ENCODE data around the gene LINGO3.

LINGO3 gene

DNA sequence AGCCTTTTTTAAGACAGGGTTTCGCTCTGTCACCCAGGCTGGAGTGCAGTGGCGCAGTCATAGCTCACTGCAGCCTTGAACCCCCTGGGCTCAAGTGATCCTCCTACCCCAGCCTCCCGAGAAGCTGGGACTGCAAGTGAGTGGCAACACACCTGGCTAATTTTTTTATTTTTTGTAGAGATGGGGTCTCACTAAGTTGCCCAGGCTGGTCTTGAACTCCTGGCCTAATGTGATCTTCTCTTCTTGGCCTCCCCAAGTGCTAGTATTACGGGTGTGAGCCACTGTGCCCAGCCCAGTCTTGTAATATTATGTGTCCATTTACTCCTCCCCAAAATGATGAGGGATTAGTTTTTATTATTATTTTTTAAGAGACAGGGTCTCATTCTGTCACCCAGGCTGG, 3.1 kb upstream of the LINGO3 start:
- Mint-ChIP-seq H3K4me1 (ENCODE audit: low read depth) (peaks cover 2% of the 10 kb centered on the region), H3K4me3 (no peak overlapping the region), H3K9me3 (peaks cover 13% of the 10 kb centered on the region), H3K36me3 (ENCODE audit: low read depth) (peaks cover 3% of the 10 kb centered on the region), H3K27me3 (ENCODE audit: low read depth) (peaks cover 70% of the 10 kb centered on the region), H3K27ac (no peak overlapping the region)

DNA sequence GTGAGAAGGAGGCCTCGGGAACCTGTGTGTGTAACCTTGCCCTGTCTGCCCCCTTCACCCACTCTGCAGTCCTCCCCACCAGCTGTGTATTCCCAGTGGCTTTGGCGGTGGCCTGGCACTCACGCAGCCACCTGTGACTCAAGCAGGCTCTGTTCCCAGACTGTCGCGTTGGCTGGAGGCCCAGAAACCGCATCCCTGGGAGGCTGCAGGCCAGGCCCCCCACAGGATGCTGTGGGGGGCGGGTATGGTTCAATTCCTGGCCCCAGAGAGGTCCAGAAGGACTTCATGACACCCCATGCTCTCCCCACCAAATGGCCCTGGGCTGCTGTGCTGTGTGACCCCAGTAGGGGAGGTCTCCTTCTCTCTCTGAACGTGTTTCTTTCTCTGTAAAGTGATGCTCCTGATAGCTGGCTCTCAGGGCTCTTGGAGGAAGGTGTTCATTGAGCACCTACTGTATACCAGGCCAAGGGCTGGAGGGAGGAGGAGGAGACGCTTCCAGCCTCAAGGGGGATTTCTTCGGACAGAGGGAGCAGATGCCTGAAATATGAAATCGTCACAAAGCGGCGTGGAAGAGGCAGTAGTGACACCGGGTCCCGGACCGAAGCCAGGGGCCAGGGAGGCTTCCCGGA, 1.9 kb upstream of the LINGO3 start:
- Mint-ChIP-seq H3K27ac (no peak overlapping the region), H3K4me1 (ENCODE audit: low read depth) (peaks cover 2% of the 10 kb centered on the region), H3K9me3 (peaks cover 4% of the 10 kb centered on the region), H3K36me3 (ENCODE audit: low read depth) (peaks cover 3% of the 10 kb centered on the region), H3K27me3 (ENCODE audit: low read depth) (peaks cover 74% of the 10 kb centered on the region), H3K4me3 (no peak overlapping the region)

DNA sequence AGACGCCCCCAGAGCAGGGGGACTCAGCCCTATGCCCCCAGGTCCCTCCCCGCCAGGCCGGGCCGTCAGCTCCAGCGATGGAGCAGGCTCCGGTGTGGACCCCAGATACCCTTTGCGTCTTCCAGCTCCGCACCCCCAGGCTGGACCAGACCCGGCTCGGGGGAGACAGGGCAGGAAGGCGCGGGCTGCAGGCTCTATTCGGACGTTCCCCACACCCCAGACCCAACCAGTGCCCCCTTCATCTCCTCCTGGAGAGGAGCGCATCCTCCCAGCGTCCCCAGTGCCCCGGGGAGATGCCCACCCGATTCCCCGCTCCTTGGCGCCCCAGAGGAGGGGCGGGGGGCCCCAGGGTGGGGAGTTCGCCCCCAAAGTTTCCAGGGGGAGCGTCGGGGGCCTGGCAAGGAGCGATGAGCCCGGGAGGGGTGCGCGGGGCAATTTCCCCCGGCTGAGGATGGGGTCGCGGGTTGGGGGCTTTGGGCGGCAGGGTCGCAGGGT, 389 bp downstream of the LINGO3 start:
- Mint-ChIP-seq H3K9me3 (no peaks in the 10 kb centered on the region), H3K27me3 (ENCODE audit: low read depth) (peaks cover 77% of the 10 kb centered on the region), H3K27ac (no peak overlapping the region), H3K36me3 (ENCODE audit: low read depth) (peaks cover 10% of the 10 kb centered on the region), H3K4me1 (ENCODE audit: low read depth) (peaks cover 6% of the 10 kb centered on the region), H3K4me3 (no peak overlapping the region)

- H3K4me3 Mint-ChIP-seq = no peak overlapping the region
- H3K36me3 Mint-ChIP-seq (ENCODE audit: low read depth) = peaks cover 10% of the 10 kb centered on the region
- no peaks in the 10 kb centered on the region for H3K9me3 Mint-ChIP-seq
- peaks cover 74% of the 10 kb centered on the region for H3K27me3 Mint-ChIP-seq (ENCODE audit: low read depth)
- H3K27ac Mint-ChIP-seq = no peak overlapping the region
- H3K4me1 Mint-ChIP-seq (ENCODE audit: low read depth) = peaks cover 6% of the 10 kb centered on the region
Observed at GRCh38 chr19:2306971-2307370, 983 bp downstream of the LINGO3 start.

DNA sequence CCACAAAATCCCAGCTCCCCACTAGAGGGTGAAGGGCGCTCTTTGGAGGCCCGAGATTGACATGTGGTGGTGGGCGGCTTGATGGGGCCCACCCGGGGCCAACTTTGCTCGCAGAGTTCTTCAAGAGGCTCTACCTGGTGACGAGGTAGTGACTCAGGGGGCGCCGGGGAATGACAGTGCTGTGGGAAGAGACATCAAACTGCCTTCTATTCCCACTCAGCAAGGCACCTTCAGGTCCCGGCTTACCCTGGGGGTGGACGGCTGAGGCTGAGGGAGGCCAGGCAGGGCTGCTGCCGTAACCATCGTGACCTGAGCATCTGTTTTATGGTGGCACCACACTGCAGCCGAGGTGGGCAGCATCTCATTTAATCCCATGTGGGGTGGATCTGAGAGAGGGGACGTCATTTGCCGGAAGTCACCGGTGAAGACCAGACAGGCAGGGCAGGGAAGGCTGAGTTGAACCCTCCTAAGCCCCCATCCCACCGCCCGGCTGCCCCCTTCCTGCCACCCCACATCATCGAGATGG, 1.6 kb downstream of the LINGO3 start:
- Mint-ChIP-seq H3K9me3 (no peaks in the 10 kb centered on the region), H3K36me3 (ENCODE audit: low read depth) (peaks cover 10% of the 10 kb centered on the region), H3K4me1 (ENCODE audit: low read depth) (peaks cover 6% of the 10 kb centered on the region), H3K27me3 (ENCODE audit: low read depth) (peaks cover 76% of the 10 kb centered on the region), H3K4me3 (no peak overlapping the region), H3K27ac (no peak overlapping the region)

- peaks cover 6% of the 10 kb centered on the region for H3K4me1 Mint-ChIP-seq (ENCODE audit: low read depth)
- peaks cover 10% of the 10 kb centered on the region for H3K36me3 Mint-ChIP-seq (ENCODE audit: low read depth)
- H3K27ac Mint-ChIP-seq = no peak overlapping the region
- no peaks in the 10 kb centered on the region for H3K9me3 Mint-ChIP-seq
- no peak overlapping the region for H3K4me3 Mint-ChIP-seq
- peaks cover 75% of the 10 kb centered on the region for H3K27me3 Mint-ChIP-seq (ENCODE audit: low read depth)
Observed at GRCh38 chr19:2305452-2306280, 2.3 kb downstream of the LINGO3 start.

DNA sequence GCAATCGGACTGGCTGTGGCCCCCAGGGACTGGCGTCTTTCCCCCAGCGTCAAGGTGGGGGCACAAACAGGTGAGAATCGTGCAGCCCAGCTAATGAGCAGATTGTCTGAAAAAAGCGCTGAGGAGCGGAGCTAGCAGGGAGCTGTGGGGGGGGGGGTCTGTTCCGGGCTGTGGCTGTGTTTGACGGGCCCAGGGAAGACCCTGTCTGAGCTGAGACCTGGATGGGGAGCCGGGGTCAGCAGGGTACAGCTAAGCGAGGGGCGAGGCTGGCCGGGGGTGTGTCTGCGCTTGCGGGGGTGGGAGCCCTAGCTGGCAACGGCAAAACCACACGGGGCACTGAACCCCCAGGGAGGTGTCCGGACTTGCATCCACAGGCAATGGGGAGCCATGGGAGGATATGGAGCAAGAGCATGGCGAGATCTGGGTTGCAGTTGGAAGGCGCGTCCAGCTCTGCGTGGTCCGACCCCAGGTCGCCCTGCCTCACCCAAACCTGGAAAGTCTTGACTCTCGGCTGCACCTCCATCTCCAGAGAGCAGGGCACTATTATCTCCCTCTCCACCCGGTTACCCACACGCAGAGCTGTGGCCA, 4.6 kb downstream of the LINGO3 start:
- peaks cover 52% of the 10 kb centered on the region for H3K27me3 Mint-ChIP-seq (ENCODE audit: low read depth)
- peaks cover 4% of the 10 kb centered on the region for H3K4me1 Mint-ChIP-seq (ENCODE audit: low read depth)
- H3K27ac Mint-ChIP-seq = no peak overlapping the region
- no peaks in the 10 kb centered on the region for H3K9me3 Mint-ChIP-seq
- peaks cover 7% of the 10 kb centered on the region for H3K36me3 Mint-ChIP-seq (ENCODE audit: low read depth)
- no peak overlapping the region for H3K4me3 Mint-ChIP-seq

- Mint-ChIP-seq H3K9me3 (no peaks in the 10 kb centered on the region), H3K4me3 (no peak overlapping the region), H3K27ac (no peak overlapping the region), H3K36me3 (ENCODE audit: low read depth) (peaks cover 7% of the 10 kb centered on the region), H3K27me3 (ENCODE audit: low read depth) (peaks cover 51% of the 10 kb centered on the region), H3K4me1 (ENCODE audit: low read depth) (peaks cover 4% of the 10 kb centered on the region)
Observed at GRCh38 chr19:2302319-2303210, 5.4 kb downstream of the LINGO3 start.

DNA sequence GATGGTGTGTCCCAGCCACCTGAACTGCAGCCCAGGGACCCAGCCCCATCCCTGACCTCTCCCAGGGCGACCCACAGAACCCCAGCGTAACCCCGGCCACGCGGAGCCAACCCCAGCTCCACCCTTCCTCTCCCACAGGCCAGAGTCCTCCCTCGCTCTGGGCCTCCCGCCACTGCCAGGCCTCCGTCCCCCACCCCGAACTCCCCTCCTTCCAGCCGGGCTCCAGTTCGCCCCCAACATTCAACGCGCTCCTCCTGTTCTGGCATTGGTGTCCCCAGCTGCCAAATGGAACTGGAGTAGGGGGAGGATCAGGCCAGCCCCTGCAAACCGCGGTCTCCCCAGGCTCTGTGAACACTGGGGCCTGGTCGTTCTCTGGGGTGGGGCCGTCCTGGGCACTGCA, 7.4 kb downstream of the LINGO3 start:
- Mint-ChIP-seq H3K27ac (no peak overlapping the region), H3K27me3 (ENCODE audit: low read depth) (peaks cover 35% of the 10 kb centered on the region), H3K4me1 (ENCODE audit: low read depth) (peaks cover 4% of the 10 kb centered on the region), H3K4me3 (no peak overlapping the region), H3K9me3 (no peaks in the 10 kb centered on the region), H3K36me3 (ENCODE audit: low read depth) (peaks cover 7% of the 10 kb centered on the region)

DNA sequence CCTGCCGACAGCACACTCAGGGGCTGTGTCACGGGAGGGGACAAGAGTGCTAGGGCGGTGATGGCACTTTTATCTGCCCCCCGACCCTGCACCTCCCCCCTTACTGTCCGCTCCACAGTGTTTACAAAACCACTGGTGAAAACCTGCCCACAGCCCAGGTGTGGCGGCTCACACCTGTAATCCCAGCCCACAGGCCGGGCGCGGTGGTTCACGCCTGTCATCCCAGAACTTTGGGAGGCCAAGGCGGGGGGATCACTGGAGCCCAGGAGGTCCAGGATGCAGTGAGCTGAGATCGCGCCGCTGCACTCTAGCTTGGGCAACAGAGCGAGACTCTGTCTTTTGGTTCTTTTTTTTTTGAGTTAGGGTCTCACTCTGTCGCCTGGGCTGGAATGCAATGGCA, 11.8 kb downstream of the LINGO3 start:
- H3K4me1 Mint-ChIP-seq (ENCODE audit: low read depth) = peaks cover 5% of the 10 kb centered on the region
- H3K36me3 Mint-ChIP-seq (ENCODE audit: low read depth) = peaks cover 13% of the 10 kb centered on the region
- no peaks in the 10 kb centered on the region for H3K9me3 Mint-ChIP-seq
- H3K27me3 Mint-ChIP-seq (ENCODE audit: low read depth) = peaks cover 4% of the 10 kb centered on the region
- no peak overlapping the region for H3K27ac Mint-ChIP-seq
- H3K4me3 Mint-ChIP-seq = no peak overlapping the region

DNA sequence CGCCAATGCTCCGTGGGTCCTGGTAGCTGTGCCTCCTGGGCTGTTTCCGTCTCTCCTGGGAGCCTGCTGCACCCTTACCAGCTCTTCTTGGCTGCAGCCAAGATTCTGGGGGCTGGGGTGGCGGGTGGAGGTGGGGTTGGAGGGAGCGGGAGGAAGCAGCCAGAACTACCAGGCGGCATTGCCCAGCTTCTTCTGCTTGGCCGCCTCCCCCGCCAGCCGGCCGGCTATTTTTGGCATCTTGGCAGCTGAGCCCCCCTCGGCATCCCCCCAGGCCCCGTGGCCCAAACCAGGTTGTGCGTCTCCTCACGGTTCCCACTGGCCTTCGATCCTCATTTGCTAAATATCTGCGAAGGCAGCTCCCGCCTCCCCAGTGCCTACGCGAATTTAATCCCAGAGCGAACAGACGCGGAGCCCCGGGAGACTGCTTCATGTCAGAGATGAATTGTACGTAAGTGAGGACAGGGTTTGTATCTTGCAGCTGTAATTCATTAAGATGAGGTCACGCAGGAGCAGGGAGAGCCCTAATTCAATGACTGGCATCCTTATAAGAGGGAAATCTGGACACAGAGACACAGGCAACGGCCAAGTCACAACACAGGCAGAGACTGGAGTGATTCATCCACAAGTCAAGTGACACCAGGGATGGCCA, 13.1 kb downstream of the LINGO3 start:
- Mint-ChIP-seq H3K4me1 (ENCODE audit: low read depth) (peaks cover 5% of the 10 kb centered on the region), H3K9me3 (no peaks in the 10 kb centered on the region), H3K4me3 (no peak overlapping the region), H3K27me3 (ENCODE audit: low read depth) (no peaks in the 10 kb centered on the region), H3K36me3 (ENCODE audit: low read depth) (peaks cover 14% of the 10 kb centered on the region), H3K27ac (no peak overlapping the region)

DNA sequence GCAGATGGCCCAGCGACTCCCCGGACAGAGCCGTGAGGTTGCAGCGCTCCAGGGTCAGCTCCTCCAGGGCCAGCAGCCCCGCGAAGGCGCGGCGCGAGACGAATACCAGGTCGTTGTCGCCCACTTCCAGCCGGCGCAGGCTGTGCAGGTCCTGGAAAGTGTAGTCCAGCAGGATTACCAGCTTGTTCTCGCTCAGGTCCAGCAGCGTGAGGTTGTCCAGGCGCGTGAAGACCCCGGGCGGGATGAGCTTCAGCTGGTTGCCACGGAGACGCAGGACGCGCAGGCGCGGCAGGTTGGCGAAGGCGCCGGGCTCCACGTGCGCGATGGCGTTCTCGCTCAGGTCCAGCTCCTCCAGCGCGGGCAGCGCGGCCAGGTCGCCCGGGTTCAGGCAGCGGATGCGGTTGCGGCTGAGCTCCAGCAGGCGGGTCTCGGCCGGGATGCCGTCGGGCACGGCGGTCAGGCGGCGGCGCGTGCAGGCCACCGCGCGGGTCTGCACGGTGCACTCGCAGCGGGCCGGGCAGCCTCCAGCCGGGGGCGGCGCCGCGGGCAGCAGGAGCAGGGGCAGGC, 16.7 kb downstream of the LINGO3 start:
- Mint-ChIP-seq H3K9me3 (no peaks in the 10 kb centered on the region), H3K27ac (no peak overlapping the region), H3K36me3 (ENCODE audit: low read depth) (peaks cover 19% of the 10 kb centered on the region), H3K4me3 (peak overlapping the region; percentile 77), H3K27me3 (ENCODE audit: low read depth) (no peaks in the 10 kb centered on the region), H3K4me1 (ENCODE audit: low read depth) (peaks cover 17% of the 10 kb centered on the region)

DNA sequence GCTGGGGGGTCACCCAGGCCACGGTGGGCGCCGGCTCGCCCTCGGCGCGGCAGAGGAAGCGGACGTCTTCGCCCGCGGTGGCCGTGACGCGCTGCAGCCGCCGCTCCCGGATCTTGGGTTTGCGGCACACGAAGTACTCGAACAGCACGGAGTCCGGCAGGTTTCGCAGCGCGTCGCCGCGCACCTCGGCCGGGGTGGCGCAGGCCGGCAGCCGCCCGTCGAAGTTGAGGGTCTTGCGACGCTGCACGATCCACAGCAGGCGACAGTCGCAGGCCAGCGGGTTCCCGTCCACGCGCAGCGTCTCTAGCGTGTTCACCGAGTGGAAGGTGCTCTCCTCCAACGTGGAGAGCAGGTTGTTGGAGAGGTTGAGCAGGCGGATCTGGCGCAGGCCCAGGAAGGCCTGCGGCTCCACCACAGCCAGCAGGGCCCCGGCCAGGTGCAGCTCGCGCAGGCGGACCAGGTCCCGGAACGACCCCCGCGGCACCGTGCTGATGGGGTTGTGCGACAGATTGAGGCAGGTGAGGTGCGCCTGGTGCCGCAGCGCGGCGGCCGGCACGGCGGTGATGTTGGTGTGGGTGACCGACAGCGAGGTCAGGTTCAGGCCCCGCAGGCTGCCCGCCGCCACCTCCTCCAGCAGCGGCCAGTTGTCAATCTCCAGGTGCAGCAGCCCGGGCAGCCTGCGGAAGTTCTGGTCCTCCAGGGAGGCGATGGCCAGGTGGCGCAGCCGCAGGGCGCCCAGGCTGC, 17.3 kb downstream of the LINGO3 start:
- H3K4me1 Mint-ChIP-seq (ENCODE audit: low read depth) = peaks cover 17% of the 10 kb centered on the region

More for the DNA sequence above, 17.3 kb downstream of the LINGO3 start:
- Mint-ChIP-seq H3K9me3 (no peaks in the 10 kb centered on the region), H3K27me3 (ENCODE audit: low read depth) (no peaks in the 10 kb centered on the region), H3K27ac (no peak overlapping the region), H3K4me3 (peak overlapping the region; percentile 77), H3K36me3 (ENCODE audit: low read depth) (peaks cover 19% of the 10 kb centered on the region)
